Glutamatergic neuron (in vitro differentiated cells): ENCODE measurements around the gene COMMD7. TPM values are rescaled to one million over a fixed set of nuclear protein-coding genes. Genes with fewer than 3 reads are reported as not detected.
A peak's percentile ranks its signal among the peaks of the same experiment; 100 is the strongest.

Source experiments
- DNase-seq: peaks from one replicate; pipeline ENCODE4 v3.0.0; 2022
- H3K27ac Mint-ChIP-seq: one replicate; pipeline ENCODE4 v1.8.0; 2020; ENCODE audit warnings: mild to moderate bottlenecking, mixed read lengths, inconsistent platforms; ENCODE audit not compliant: unreplicated experiment
- H3K27me3 Mint-ChIP-seq: one replicate; pipeline ENCODE4 v1.8.0; 2020; ENCODE audit warnings: mild to moderate bottlenecking, moderate library complexity, mixed read lengths, inconsistent platforms; ENCODE audit not compliant: unreplicated experiment
- H3K36me3 Mint-ChIP-seq: one replicate; pipeline ENCODE4 v1.8.0; 2020; ENCODE audit warnings: mild to moderate bottlenecking, mixed read lengths, inconsistent platforms; ENCODE audit not compliant: unreplicated experiment
- H3K4me1 Mint-ChIP-seq: one replicate; pipeline ENCODE4 v1.8.0; 2020; ENCODE audit warnings: mild to moderate bottlenecking, low read depth, mixed read lengths, inconsistent platforms; ENCODE audit not compliant: unreplicated experiment
- H3K4me3 Mint-ChIP-seq: one replicate; pipeline ENCODE4 v1.8.0; 2020; ENCODE audit warnings: mild to moderate bottlenecking, mixed read lengths, inconsistent platforms; ENCODE audit not compliant: unreplicated experiment
- H3K9me3 Mint-ChIP-seq: one replicate; pipeline ENCODE4 v1.8.0; 2020; ENCODE audit warnings: mild to moderate bottlenecking, moderate library complexity, mixed read lengths, inconsistent platforms; ENCODE audit not compliant: unreplicated experiment
- total RNA-seq: library from RNA; stranded (reverse); fragmentation: NEBNext Ultra II Directional; extraction: Animal tissue kit (Norgen Biotek cat#: 25700); gene quantifications from one replicate; pipeline ENCODE4 v1.2.1, GENCODE V29; 2021; ENCODE audit not compliant: unreplicated experiment
- TF ChIP-seq, protein P1 (sequence below): fragments of 200-600 bp; sonication (generic); IDR thresholded peaks from one replicate; pipeline ENCODE4 v1.5.0; 2021; ENCODE audit not compliant: partially characterized antibody, unreplicated experiment

COMMD7 gene
- total RNA-seq, 1 donor from 2014 or later = 71.5 TPM

DNA sequence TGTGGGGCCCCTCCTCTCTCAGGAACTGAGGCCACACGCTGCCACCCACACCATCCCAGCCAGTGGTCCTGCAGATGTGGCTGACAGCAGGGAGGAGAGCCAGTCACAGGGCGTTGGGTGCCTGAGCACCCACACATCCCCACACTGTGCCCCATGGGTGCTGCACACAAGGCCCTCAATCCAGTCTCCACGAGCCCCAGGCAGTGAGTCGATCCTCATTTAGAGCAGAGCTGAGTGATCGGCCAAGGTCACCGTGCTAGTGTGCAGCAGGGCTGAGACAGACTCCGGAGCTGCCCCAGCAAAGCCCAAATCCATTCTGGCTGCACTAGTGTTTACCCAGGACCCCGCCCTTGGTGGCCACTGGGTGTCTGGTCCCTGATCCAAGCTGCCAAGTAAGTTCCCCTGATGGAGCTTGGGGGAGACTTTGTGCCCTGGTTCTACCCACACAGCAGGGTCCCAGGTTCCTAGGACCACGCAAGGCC lies 78.5 kb downstream of the COMMD7 start:
- DNase-seq = no peak
- Mint-ChIP-seq H3K4me1 (peaks cover 15% of the 10 kb centered on the region), H3K27ac (no peak overlapping the region), H3K36me3 (peaks cover 4% of the 10 kb centered on the region), H3K27me3 (peaks cover 5% of the 10 kb centered on the region), H3K4me3 (no peak overlapping the region), H3K9me3 (peaks cover 3% of the 10 kb centered on the region)
- TF ChIP-seq, protein P1, sequence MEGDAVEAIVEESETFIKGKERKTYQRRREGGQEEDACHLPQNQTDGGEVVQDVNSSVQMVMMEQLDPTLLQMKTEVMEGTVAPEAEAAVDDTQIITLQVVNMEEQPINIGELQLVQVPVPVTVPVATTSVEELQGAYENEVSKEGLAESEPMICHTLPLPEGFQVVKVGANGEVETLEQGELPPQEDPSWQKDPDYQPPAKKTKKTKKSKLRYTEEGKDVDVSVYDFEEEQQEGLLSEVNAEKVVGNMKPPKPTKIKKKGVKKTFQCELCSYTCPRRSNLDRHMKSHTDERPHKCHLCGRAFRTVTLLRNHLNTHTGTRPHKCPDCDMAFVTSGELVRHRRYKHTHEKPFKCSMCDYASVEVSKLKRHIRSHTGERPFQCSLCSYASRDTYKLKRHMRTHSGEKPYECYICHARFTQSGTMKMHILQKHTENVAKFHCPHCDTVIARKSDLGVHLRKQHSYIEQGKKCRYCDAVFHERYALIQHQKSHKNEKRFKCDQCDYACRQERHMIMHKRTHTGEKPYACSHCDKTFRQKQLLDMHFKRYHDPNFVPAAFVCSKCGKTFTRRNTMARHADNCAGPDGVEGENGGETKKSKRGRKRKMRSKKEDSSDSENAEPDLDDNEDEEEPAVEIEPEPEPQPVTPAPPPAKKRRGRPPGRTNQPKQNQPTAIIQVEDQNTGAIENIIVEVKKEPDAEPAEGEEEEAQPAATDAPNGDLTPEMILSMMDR = no peak

GRCh38 chr20:32664012-32664677 lies 79.1 kb downstream of the COMMD7 start:
- Mint-ChIP-seq H3K27me3 (peaks cover 5% of the 10 kb centered on the region), H3K36me3 (peaks cover 4% of the 10 kb centered on the region), H3K4me1 (peaks cover 15% of the 10 kb centered on the region), H3K27ac (no peak overlapping the region), H3K9me3 (peaks cover 3% of the 10 kb centered on the region), H3K4me3 (no peak overlapping the region)
- TF ChIP-seq, protein P1 = no peak
- DNase-seq = no peak

DNA sequence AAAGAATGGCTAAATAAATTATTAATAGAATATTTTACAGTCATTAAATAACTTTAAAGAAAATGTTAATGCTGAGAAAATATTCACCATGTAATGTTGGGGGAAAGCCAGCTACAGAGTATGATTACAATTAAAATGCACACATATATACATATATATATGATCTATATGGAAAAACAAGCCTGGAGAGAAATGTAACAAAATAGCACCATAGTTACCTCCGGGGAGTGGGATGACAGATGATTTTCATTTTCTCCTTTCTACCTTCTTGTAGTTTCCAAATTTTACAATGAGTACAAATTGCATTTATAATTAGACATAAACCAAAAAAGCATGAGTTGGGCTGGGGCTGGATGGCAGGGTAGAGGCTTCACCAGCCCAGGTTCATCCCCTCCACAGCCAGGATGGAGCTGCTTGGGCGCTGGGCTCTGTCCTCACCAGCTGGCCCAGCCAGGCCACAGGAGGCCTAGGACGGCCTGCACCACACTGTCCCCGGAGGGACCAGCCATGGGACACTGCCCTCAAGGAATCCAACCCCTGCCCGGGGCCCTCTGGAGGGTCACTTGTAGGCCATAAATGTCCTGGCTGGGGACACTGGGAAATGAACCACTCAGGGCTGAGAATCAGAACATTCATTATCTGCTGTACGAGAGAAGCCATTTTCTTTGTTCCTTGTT lies 79.8 kb downstream of the COMMD7 start:
- peaks cover 3% of the 10 kb centered on the region for H3K27me3 Mint-ChIP-seq
- peaks cover 15% of the 10 kb centered on the region for H3K4me1 Mint-ChIP-seq

DNA sequence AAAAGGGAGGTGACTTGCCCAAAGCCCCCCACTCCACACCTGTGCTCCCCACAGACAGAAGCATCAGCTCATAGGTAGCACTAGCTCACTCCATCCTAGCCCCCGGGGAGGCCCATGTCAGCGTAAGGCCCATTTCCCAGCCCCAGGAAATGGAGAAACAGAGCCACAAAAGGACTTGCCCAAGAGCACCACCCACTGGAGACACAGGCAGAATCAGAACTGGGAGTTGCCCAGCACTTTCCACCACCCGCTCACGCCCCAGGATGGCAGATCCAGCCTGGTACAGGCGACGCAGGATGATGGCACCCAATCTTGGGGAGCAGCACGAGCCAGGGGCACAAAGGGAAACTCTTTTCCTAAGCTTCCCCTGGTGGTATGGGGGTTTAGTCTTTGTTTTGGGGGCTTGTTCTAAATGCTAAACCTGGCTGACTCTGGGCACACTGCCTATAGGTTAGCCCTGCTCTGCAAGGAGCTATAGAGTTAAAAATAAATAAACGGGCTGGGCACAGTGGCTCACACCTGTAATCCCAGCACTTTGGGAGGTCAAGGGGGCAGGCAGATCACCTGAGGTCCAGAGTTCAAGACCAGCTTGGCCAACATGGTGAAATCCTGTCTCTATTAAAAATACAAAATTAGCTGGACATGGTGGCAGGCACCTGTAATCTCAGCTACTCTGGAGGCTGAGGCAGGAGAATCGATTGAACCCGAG lies 81.3 kb downstream of the COMMD7 start:
- peaks cover 10% of the 10 kb centered on the region for H3K4me1 Mint-ChIP-seq
- no peak for DNase-seq
- no peak overlapping the region for H3K27ac Mint-ChIP-seq
- TF ChIP-seq, protein P1 = no peak
- H3K36me3 Mint-ChIP-seq = peaks cover 4% of the 10 kb centered on the region
- H3K4me3 Mint-ChIP-seq = no peak overlapping the region
- H3K27me3 Mint-ChIP-seq = peaks cover 3% of the 10 kb centered on the region
- peaks cover 3% of the 10 kb centered on the region for H3K9me3 Mint-ChIP-seq

More for the DNA sequence above, 79.8 kb downstream of the COMMD7 start:
- Mint-ChIP-seq H3K9me3 (peaks cover 3% of the 10 kb centered on the region), H3K36me3 (peaks cover 4% of the 10 kb centered on the region), H3K27ac (no peak overlapping the region), H3K4me3 (no peak overlapping the region)
- TF ChIP-seq, protein P1 = peak; percentile 11
- DNase-seq = no peak

DNA sequence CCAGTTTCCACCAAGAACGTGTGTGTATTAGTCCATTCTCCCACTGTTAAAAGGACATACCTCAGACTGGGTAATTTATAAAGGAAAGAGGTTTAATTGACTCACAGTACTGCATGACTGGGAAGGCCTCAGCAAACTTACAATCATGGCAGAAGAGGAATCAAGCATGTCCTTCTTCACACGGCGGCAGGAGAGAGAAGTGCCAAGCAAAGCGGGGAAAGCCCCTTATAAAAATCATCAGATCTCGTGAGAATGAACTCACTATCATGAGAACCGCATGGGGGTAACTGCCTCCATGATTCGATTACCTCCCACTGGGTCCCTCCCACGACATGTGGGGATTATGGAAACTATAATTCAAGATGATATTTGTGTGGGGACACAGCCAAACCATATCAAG lies 82.6 kb downstream of the COMMD7 start:
- Mint-ChIP-seq H3K27me3 (peaks cover 2% of the 10 kb centered on the region), H3K9me3 (peaks cover 7% of the 10 kb centered on the region), H3K27ac (no peak overlapping the region), H3K4me1 (peaks cover 8% of the 10 kb centered on the region), H3K4me3 (no peak overlapping the region), H3K36me3 (peaks cover 9% of the 10 kb centered on the region)
- TF ChIP-seq, protein P1 = no peak
- no peak for DNase-seq
